Measurements from ENCODE around the gene TSPAN17. TPM values are rescaled to one million over a fixed set of nuclear protein-coding genes. Genes with fewer than 3 reads are reported as not detected.

The TSPAN17 gene
- total and polyA plus RNA-seq, 9 of the 15 experiments (the other 6 are each of a cell fraction or from before 2014, with no cell fraction given) = 0.73 to 58.3 (median 34.5) TPM

DNA sequence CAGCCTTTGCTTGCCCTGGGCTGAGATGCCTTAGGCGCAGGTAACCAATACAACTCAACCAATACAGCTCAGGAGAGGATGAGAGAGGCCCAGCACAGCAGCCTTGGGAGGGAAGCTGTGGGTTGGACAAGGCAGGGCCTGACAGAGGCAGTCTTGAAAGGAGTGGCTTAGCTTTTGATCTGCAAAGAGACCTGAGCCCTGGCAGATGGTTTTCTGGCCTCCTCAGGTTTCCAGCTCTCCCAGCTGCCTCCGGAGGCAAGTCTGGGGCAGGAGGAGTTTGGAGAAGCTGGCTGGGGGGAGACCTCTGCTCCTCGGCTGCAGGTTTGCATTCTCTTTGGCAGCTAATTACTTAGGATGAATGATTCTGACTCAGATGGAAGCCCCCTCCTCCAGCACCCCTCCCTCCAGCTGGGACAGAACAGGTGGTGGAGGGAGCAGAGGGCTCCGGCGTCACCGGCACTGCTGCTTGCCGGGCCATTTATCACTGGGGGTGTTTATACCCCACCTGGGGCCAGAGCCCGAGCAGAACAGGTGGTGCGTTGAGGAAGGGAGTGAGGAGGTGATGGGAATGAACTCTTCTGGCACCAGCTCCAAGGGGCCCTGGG lies 50.8 kb downstream of the TSPAN17 start:
- FAIRE-seq (no peak), ATAC-seq (no peak), DNase-seq (ENCODE audit: extremely low read depth in 1 of 4, low spot score in 3 of 4) (no peak)
- Histone ChIP-seq H3K27me3 (ENCODE audit: control insufficient read depth in 2 of 2, insufficient read depth in 2 of 2, low read length in 2 of 2) (peaks cover 58 to 87% of the 10 kb centered on the region in 2 experiments; a peak in 4 of 5 replicates), H3K9me3 (replicated peaks; ENCODE audit: control insufficient read depth, insufficient read depth, low read depth, low read length) (no peaks in the 10 kb centered on the region), H3K36me3 (ENCODE audit: control insufficient read depth, insufficient read depth, low read length) (no peaks in the 10 kb centered on the region), H3K4me1 (replicated peaks in 1 of 2; ENCODE audit: control insufficient read depth in 2 of 2, insufficient read depth in 2 of 2, low read length in 2 of 2) (peaks cover 0 to 8% of the 10 kb centered on the region in 2 experiments; a peak in 3 of 5 replicates), H3K9me1 (ENCODE audit: control insufficient read depth, insufficient read depth, low read length) (no peaks in the 10 kb centered on the region), H3K4me3 (no peak overlapping the region), H3K27ac (ENCODE audit: extremely low read depth, low read depth, low read length) (no peak overlapping the region), H3K4me2 (ENCODE audit: insufficient read depth, low read length) (no peak overlapping the region), H4K20me1 (replicated peaks; ENCODE audit: control insufficient read depth, insufficient read depth, low read length) (no peaks in the 10 kb centered on the region; the same call in 1 of the 2 replicates), H2AFZ (ENCODE audit: low read depth, low read length) (no peak overlapping the region), H3K79me2 (ENCODE audit: control insufficient read depth, insufficient read depth, low read length) (no peaks in the 10 kb centered on the region), H3K9ac (ENCODE audit: insufficient read depth in 1 of 2, low read depth in 2 of 2, low read length in 2 of 2) (no peak overlapping the region)
- WGBS (ENCODE audit: insufficient coverage, low coverage, missing lambda C conversion rate) = 1% methylated on average over 5 of the region's 9 CpGs
- in situ Hi-C loops (cut with MboI) = no loop called here
- ChIA-PET CTCF (ENCODE audit: low intra/inter-chr PET ratio) (no interaction called here), POLR2A (no interaction called here)
- intact Hi-C loops (cut with micrococcal nuclease) = no loop called here
- BruUV-seq (replicated peaks) = no TSS peak
- TF ChIP-seq, protein P1, sequence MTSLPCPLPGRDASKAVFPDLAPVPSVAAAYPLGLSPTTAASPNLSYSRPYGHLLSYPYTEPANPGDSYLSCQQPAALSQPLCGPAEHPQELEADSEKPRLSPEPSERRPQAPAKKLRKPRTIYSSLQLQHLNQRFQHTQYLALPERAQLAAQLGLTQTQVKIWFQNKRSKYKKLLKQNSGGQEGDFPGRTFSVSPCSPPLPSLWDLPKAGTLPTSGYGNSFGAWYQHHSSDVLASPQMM (CRISPR knock-in tag; IDR thresholded peaks at IDR 0.05) = no peak
- TF ChIP-seq CBX1 (IDR thresholded peaks at IDR 0.05; ENCODE audit: low read depth) (no peak), ELF2 (CRISPR knock-in tag; IDR thresholded peaks at IDR 0.05) (no peak), HIVEP1 (CRISPR knock-in tag; IDR thresholded peaks at IDR 0.05) (no peak), KAT7 (CRISPR knock-in tag; IDR thresholded peaks at IDR 0.05; ENCODE audit: borderline replicate concordance) (no peak), IFI16 (CRISPR knock-in tag; IDR thresholded peaks at IDR 0.05) (no peak), BRD4 (IDR thresholded peaks at IDR 0.05) (no peak), ZSCAN32 (CRISPR knock-in tag; IDR thresholded peaks at IDR 0.05) (no peak)
- TF ChIP-seq, protein P2, sequence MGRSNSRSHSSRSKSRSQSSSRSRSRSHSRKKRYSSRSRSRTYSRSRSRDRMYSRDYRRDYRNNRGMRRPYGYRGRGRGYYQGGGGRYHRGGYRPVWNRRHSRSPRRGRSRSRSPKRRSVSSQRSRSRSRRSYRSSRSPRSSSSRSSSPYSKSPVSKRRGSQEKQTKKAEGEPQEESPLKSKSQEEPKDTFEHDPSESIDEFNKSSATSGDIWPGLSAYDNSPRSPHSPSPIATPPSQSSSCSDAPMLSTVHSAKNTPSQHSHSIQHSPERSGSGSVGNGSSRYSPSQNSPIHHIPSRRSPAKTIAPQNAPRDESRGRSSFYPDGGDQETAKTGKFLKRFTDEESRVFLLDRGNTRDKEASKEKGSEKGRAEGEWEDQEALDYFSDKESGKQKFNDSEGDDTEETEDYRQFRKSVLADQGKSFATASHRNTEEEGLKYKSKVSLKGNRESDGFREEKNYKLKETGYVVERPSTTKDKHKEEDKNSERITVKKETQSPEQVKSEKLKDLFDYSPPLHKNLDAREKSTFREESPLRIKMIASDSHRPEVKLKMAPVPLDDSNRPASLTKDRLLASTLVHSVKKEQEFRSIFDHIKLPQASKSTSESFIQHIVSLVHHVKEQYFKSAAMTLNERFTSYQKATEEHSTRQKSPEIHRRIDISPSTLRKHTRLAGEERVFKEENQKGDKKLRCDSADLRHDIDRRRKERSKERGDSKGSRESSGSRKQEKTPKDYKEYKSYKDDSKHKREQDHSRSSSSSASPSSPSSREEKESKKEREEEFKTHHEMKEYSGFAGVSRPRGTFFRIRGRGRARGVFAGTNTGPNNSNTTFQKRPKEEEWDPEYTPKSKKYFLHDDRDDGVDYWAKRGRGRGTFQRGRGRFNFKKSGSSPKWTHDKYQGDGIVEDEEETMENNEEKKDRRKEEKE (IDR thresholded peaks at IDR 0.05; ENCODE audit: borderline replicate concordance in 1 of 2, control insufficient read depth in 1 of 2, low read depth in 2 of 2, low read length in 1 of 2) = no peak
- TF ChIP-seq, protein P3, sequence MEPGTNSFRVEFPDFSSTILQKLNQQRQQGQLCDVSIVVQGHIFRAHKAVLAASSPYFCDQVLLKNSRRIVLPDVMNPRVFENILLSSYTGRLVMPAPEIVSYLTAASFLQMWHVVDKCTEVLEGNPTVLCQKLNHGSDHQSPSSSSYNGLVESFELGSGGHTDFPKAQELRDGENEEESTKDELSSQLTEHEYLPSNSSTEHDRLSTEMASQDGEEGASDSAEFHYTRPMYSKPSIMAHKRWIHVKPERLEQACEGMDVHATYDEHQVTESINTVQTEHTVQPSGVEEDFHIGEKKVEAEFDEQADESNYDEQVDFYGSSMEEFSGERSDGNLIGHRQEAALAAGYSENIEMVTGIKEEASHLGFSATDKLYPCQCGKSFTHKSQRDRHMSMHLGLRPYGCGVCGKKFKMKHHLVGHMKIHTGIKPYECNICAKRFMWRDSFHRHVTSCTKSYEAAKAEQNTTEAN (CRISPR knock-in tag; IDR thresholded peaks at IDR 0.05) = no peak
- TF ChIP-seq, protein P4, sequence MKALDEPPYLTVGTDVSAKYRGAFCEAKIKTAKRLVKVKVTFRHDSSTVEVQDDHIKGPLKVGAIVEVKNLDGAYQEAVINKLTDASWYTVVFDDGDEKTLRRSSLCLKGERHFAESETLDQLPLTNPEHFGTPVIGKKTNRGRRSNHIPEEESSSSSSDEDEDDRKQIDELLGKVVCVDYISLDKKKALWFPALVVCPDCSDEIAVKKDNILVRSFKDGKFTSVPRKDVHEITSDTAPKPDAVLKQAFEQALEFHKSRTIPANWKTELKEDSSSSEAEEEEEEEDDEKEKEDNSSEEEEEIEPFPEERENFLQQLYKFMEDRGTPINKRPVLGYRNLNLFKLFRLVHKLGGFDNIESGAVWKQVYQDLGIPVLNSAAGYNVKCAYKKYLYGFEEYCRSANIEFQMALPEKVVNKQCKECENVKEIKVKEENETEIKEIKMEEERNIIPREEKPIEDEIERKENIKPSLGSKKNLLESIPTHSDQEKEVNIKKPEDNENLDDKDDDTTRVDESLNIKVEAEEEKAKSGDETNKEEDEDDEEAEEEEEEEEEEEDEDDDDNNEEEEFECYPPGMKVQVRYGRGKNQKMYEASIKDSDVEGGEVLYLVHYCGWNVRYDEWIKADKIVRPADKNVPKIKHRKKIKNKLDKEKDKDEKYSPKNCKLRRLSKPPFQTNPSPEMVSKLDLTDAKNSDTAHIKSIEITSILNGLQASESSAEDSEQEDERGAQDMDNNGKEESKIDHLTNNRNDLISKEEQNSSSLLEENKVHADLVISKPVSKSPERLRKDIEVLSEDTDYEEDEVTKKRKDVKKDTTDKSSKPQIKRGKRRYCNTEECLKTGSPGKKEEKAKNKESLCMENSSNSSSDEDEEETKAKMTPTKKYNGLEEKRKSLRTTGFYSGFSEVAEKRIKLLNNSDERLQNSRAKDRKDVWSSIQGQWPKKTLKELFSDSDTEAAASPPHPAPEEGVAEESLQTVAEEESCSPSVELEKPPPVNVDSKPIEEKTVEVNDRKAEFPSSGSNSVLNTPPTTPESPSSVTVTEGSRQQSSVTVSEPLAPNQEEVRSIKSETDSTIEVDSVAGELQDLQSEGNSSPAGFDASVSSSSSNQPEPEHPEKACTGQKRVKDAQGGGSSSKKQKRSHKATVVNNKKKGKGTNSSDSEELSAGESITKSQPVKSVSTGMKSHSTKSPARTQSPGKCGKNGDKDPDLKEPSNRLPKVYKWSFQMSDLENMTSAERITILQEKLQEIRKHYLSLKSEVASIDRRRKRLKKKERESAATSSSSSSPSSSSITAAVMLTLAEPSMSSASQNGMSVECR (CRISPR knock-in tag; IDR thresholded peaks at IDR 0.05) = no peak
